NAMALWA (cell line): ENCODE data around the gene RHBDF1.

Experiments used
- DNase-seq: peaks from one replicate; pipeline ENCODE4 v3.0.0-alpha.2; 2015; ENCODE audit warnings: low spot score

RHBDF1 gene

GRCh38 chr16:74747-75334 is 2.4 kb upstream of the RHBDF1 start:
- DNase-seq = no peak

GRCh38 chr16:74051-74746 is 1.8 kb upstream of the RHBDF1 start:
- DNase-seq = no peak

GRCh38 chr16:71540-72401 is 660 bp downstream of the RHBDF1 start:
- DNase-seq = no peak

- DNase-seq = no peak
Measured at GRCh38 chr16:71210-71539, 1.3 kb downstream of the RHBDF1 start.

- no peak for DNase-seq
Measured at GRCh38 chr16:69181-69580, 3.2 kb downstream of the RHBDF1 start.

GRCh38 chr16:67884-68789 is 4.3 kb downstream of the RHBDF1 start:
- no peak for DNase-seq

GRCh38 chr16:67183-67791 is 5.1 kb downstream of the RHBDF1 start:
- no peak for DNase-seq

GRCh38 chr16:66309-67182 is 5.9 kb downstream of the RHBDF1 start:
- no peak for DNase-seq

GRCh38 chr16:65745-66144 is 6.7 kb downstream of the RHBDF1 start:
- peak; percentile 87 for DNase-seq

GRCh38 chr16:64914-65255 is 7.5 kb downstream of the RHBDF1 start:
- DNase-seq = no peak

- no peak for DNase-seq
Measured at GRCh38 chr16:63998-64913, 8.2 kb downstream of the RHBDF1 start.

GRCh38 chr16:63466-63865 is 9.0 kb downstream of the RHBDF1 start:
- no peak for DNase-seq

GRCh38 chr16:62968-63391 is 9.5 kb downstream of the RHBDF1 start:
- DNase-seq = no peak

- no peak for DNase-seq
Measured at GRCh38 chr16:62283-62967, 10.0 kb downstream of the RHBDF1 start.

- DNase-seq = no peak
Measured at GRCh38 chr16:61879-62281, 10.6 kb downstream of the RHBDF1 start.

GRCh38 chr16:60929-61878 is 11.2 kb downstream of the RHBDF1 start:
- DNase-seq = no peak

- DNase-seq = no peak
Measured at GRCh38 chr16:60166-60565, 12.3 kb downstream of the RHBDF1 start.
